HG03139 (cell line): ENCODE results near the gene FAM81A.
"Not testable (repeated sequence)": the region's sequence is repeated elsewhere in the genome, so short reads cannot be mapped to it uniquely, and the experiment has no call there.

ENCODE experiments used
- ATAC-seq: cut with Tn5 transposase; IDR thresholded peaks from one replicate; pipeline ENCODE4 v1.9.1; 2021; ENCODE audit not compliant: unreplicated experiment

FAM81A gene

GRCh38 chr15:59420986-59421618, 16.9 kb upstream of the FAM81A start:
- no peak for ATAC-seq

DNA sequence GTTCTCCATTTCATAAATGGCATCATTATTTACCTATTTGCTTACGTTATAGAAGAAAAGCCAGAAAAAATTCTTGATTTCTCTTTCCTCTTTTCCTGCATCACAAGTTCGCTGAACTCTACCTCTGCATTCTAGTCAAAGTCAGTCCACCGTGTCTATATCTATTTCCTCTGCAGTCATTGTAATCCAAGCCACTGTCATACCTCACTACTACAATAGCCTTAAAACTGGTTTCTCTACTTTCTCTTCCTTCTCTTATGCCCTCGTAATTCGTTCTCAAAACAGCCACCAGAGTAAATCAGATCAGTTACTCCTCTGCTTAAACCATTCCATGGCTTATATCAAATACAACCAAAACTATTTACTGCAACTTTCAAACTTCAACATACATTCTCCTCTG, 13.4 kb upstream of the FAM81A start:
- no peak for ATAC-seq

- not testable (repeated sequence) for ATAC-seq
These were observed 9.1 kb upstream of the FAM81A start for GRCh38 chr15:59428898-59429297.

- ATAC-seq = no peak
These were observed 5.6 kb upstream of the FAM81A start for GRCh38 chr15:59432389-59432788.

DNA sequence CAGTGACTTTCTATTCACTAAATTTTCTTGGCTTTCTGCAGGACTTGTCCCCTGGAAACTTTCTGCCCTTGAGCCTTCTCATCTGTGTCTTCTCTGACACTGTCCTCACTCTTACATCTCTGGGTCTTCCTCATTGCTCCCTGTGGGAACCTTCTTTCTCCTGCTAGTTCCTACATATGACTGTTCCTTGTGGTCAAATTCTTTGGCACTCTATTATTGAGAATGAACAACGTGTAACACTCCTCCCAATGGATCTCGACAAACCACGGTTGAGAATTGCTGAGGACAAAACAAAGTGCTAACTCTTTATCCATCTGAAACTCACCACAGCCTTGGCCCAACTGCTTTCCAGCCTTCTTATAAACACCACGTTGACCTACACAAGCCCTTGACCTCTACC, 3.5 kb upstream of the FAM81A start:
- no peak for ATAC-seq

DNA sequence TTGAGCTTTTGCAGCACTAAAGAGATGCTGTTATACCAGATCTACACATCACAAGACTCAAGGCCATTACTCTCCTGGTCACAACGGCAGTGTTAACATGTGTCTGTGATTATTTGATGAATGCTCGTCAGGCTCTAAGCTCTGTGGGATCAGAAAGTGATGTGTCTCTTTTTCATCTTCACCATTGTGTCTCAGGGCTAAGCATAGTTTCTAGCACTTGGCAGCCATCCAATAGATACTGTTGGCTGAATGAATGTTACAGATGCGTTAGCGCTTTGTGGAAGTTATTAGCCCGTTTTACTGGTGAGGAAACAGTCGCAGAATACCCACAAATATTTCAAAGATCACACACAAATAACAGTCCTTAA, 1.2 kb upstream of the FAM81A start:
- no peak for ATAC-seq

GRCh38 chr15:59437142-59437816, 707 bp upstream of the FAM81A start:
- no peak for ATAC-seq

DNA sequence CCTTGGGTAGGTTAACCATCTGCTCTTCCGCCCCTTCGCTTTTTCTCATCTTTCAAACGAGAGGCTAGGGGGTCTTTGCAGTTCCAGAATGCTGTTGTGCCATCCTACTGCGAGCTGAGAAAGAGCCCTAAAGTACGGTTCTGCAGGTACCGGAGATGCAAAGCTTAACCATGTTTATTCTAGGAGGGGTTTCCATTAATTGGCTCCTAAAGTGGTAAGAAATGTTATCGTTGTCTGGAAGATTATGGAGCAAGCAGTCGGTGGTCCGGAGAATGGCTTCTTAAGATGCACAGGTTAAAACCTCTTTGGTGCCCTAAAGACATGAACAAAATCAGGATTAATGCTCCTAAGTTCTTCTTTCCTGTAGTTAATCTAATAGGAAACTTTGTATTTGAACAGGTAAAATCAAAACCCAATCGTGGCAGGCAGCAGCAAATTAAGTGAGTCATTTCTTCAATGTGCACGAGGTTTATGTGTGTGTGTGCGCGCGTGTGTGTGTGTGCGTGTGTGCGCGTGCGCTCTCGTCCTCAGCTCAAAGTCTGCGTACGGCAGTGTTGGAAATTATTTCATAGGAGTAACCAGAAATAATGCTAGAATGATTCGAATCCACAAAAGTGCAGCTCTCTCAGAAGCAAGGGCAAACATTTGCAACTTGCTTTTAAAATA, 772 bp downstream of the FAM81A start:
- ATAC-seq = no peak

DNA sequence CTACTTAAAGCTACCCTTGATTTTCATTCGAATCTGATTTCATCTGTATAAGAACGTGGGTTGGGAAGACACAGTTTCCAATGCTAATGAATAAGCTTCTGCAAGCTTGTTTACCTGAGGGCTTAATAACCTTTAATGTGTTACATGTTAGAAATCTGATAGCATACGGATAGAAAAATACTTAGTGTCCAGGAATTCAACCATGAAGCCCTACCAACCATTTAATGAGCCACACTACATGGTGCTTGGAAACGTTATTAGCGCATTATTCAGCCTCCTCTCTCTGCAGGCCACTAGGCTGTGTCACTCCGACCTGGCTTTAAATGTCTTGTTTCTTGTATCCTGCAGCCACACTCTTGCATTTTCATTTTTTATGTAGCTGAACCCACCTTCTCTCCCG, 1.6 kb downstream of the FAM81A start:
- no peak for ATAC-seq

GRCh38 chr15:59443341-59444072, 5.5 kb downstream of the FAM81A start:
- no peak for ATAC-seq

DNA sequence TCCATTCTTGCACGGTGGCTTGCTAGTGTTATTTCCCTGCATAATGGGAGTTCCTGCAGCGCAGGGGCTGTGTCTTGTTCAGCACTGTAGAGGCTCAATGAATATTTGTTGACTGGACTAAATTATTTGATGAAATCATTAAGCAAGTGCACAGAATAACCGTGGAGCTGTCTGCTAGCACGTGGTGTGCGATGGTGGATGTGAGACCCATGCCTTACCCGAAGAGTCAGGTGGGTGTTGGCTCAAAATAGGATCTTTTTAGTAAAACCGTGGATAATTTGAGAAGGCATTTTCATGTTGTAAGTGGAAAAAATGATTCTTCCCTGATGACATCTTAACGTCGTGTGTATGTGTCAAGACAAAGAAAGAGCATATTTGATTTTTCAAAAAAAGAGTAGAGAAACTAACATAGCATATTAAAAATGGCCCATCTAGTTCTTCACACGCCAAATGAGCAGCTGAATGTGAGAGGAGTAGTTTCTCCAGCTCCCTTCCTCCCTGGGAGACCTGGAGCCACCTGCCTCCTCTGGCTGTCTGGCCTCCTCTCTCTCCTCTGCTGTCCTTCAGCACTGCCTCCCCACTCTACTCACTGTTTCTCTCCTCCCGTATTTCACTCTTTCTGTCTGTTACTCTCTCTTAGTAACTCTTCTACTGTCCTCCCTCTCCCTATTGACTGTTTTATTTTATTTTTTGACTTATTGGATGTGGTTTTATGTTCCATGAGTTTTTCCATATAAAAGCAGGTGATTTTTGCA, 6.3 kb downstream of the FAM81A start:
- no peak for ATAC-seq

GRCh38 chr15:59444980-59445545, 7.1 kb downstream of the FAM81A start:
- no peak for ATAC-seq

GRCh38 chr15:59446232-59446957, 8.4 kb downstream of the FAM81A start:
- no peak for ATAC-seq

DNA sequence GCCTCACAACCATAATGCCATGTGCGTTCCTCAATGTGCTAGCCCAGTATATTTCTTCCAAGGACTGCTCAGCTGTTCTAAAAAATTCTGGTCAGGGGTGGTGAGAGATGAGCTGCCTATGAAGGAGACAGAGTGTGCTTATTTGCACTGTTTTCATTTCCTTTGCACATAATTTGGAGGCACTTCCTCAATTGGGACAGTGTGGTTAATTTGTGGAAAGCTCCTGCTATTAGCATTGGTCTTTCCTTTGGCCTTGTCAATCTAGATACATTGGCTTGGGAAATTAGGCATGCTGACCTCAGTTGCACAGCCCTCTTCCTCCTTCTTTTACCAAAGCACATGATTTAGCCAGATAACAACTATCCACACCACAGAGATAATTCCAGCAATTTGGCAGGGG, 9.4 kb downstream of the FAM81A start:
- ATAC-seq = no peak

GRCh38 chr15:59448871-59449270, 10.9 kb downstream of the FAM81A start:
- no peak for ATAC-seq

DNA sequence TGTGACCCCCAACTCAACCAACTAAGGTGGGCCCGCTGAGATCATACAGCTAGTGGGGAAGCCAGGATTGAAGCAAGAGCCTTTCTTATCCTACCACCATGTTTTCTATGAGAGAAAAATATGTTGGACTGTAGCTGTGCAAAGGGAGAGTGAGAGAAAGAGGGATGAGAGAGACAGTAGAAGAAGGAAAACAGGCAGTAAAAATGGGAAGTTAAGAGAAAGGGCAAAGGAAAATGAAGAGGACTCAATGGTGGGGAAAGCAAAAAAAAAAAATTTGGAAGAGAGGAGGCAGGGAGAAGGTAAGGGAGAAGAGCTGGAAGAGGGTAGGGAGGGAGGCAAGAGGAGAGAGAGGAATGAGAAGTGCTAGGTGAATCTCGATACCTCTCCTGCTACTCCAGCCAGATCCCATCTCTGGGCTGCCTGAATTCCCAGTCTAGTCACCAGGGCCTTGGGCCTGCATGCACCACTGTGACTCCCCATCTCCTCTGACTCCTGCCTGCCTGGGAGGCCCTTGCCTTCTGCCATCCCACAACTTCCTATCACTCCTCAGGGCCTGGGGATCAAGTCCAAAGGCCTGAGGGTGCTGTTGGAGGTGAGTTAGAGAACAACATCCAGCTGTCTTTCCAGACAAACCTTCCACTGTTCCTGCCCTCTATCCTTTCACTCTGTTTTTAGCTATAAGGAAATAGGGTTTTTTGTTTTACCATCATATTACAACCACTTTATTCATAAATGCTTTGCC, 15.7 kb downstream of the FAM81A start:
- ATAC-seq = no peak

GRCh38 chr15:59456114-59456513, 18.1 kb downstream of the FAM81A start:
- no peak for ATAC-seq

DNA sequence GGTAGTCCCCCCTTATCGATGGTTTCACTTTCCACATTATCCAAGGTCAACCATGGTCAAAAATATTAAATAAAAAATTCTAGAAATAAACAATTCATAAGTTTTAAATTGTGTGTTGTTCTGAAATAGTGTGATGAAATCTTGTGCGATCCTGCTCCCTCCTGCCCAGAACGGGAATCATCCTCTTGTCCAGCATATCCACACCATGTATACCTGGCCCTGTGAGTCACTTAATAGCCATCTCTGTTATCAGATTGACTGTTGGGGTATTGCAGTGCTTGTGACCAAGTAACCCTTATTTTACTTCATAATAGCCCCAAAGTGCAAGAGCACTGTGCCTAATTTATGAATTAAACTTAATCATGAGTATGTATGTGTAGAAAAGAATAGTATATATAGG, 19.1 kb downstream of the FAM81A start:
- ATAC-seq = no peak

DNA sequence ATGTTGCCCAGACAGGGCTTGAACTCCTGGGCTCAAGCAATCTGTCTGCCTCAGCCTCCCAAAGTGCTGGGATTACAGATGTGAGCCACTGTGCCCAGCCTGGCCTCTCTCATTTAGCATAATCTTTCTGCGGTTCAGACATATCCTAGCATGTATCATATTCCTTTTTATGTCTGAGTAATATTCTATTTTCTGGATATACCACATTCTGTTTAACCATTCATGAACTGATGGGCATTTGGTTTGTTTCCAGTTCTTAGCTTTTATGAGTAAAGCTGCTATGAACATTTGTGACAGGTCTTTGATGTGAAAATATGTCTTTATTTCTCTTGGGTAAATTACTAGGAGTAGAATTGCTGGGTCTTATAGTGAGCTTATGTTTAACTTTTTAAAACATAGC, 23.5 kb downstream of the FAM81A start:
- no peak for ATAC-seq
